SK-N-SH (cell line): ENCODE data around the gene TUT4. TPM values are rescaled to one million over a fixed set of nuclear protein-coding genes. Genes with fewer than 3 reads are reported as not detected.
A peak's percentile ranks its signal among the peaks of the same experiment; 100 is the strongest.

ENCODE experiments used
- CTCF ChIA-PET: fragments of 300-600, 350-600 bp; formaldehyde crosslinking; extraction: SDS; loops from one replicate; lab custom pipeline; 2021; lab: Yijun Ruan, JAX
- POLR2A ChIA-PET: fragments of 350-600 bp; sonication (Branson Sonifier 250); formaldehyde crosslinking; extraction: SDS; loops from one replicate; lab custom pipeline; 2020; ENCODE audit warnings: antibody characterized with exemption, inconsistent platforms; lab: Yijun Ruan, JAX
- DNase-seq: peaks from one replicate; pipeline ENCODE4 v3.0.0; 2012
- H2AFZ ChIP-seq: fragments of 200-600 bp; sonication (generic); 2 replicates; pipeline ENCODE4 v1.8.1; 2016; ENCODE audit warnings: antibody characterized with exemption, mild to moderate bottlenecking, low read depth
- H3F3A ChIP-seq: fragments of 200-600 bp; sonication (generic); replicated peaks from 2 replicates; pipeline ENCODE3; 2016; ENCODE audit warnings: antibody characterized with exemption, mild to moderate bottlenecking; ENCODE audit not compliant: insufficient read depth
- H3K27ac ChIP-seq, 2 experiments: fragments of 200-500 bp in 1 of 2; fragments of 200-600 bp in 1 of 2; sonication (Bioruptor generic) in 1 of 2; sonication (generic), shearing (Covaris generic) in 1 of 2; 2 replicates each; pipeline versions ENCODE4 v1.5.1 to v1.6.1; 2014 to 2016; ENCODE audit warnings: low read depth in 2 of 2, inconsistent platforms in 1 of 2, low read length in 1 of 2, mild to moderate bottlenecking in 1 of 2, mixed read lengths in 1 of 2
- H3K27me3 ChIP-seq: fragments of 200-600 bp; sonication (generic), shearing (Covaris generic); 2 replicates; pipeline ENCODE4 v1.6.1; 2016; ENCODE audit warnings: mixed run types; ENCODE audit not compliant: insufficient read depth
- H3K36me3 ChIP-seq, 2 experiments: fragments of 200-500 bp in 1 of 2; fragments of 200-600 bp in 1 of 2; sonication (Bioruptor generic) in 1 of 2; sonication (generic) in 1 of 2; replicated peaks in 1 of 2; 2 replicates each; pipeline versions ENCODE3 to v1.5.1; 2014 to 2016; ENCODE audit warnings: low read length in 1 of 2, mild to moderate bottlenecking in 1 of 2; ENCODE audit not compliant: insufficient read depth in 2 of 2, control insufficient read depth in 1 of 2
- H3K4me1 ChIP-seq, 2 experiments: fragments of 200-500 bp in 1 of 2; fragments of 200-600 bp in 1 of 2; sonication (Bioruptor generic) in 1 of 2; sonication (generic), shearing (Covaris generic) in 1 of 2; 2 replicates each; pipeline versions ENCODE4 v1.5.1 to v1.6.1; 2014 to 2016; ENCODE audit warnings: low read depth in 1 of 2, low read length in 1 of 2, mixed run types in 1 of 2; ENCODE audit not compliant: insufficient read depth in 2 of 2, control insufficient read depth in 1 of 2
- H3K4me2 ChIP-seq: fragments of 200-600 bp; sonication (generic), shearing (Covaris generic); 2 replicates; pipeline ENCODE4 v1.6.1; 2017; ENCODE audit warnings: mixed run types
- H3K4me3 ChIP-seq, 2 experiments: fragments of 200-500 bp in 1 of 2; fragments of 200-600 bp in 1 of 2; sonication (Bioruptor generic) in 1 of 2; sonication (generic), shearing (Covaris generic) in 1 of 2; 2 replicates each; pipeline versions ENCODE4 v1.5.1 to v1.8.1; 2014 to 2016; ENCODE audit warnings: low read depth in 2 of 2, inconsistent platforms in 1 of 2, low read length in 1 of 2, mild to moderate bottlenecking in 1 of 2, mixed read lengths in 1 of 2, moderate library complexity in 1 of 2
- H3K79me2 ChIP-seq: fragments of 200-600 bp; sonication (generic); 2 replicates; pipeline ENCODE4 v1.8.1; 2017; ENCODE audit warnings: mild to moderate bottlenecking; ENCODE audit not compliant: insufficient read depth
- H3K9ac ChIP-seq: fragments of 200-600 bp; sonication (generic); 2 replicates; pipeline ENCODE4 v1.6.1; 2017; ENCODE audit warnings: mixed run types
- H3K9me2 ChIP-seq: fragments of 200-600 bp; sonication (generic); 2 replicates; pipeline ENCODE4 v1.6.1; 2017; ENCODE audit warnings: mixed run types
- H3K9me3 ChIP-seq: fragments of 200-600 bp; sonication (generic); 2 replicates; pipeline ENCODE4 v1.6.1; 2017; ENCODE audit warnings: mixed run types, mild to moderate bottlenecking, moderate library complexity
- H4K20me1 ChIP-seq: fragments of 200-600 bp; sonication (generic); 2 replicates; pipeline ENCODE4 v1.6.1; 2017; ENCODE audit warnings: mild to moderate bottlenecking, mixed run types; ENCODE audit not compliant: insufficient read depth
- EP300 ChIP-seq, 2 experiments: IDR thresholded peaks; 2 replicates each; pipeline versions ENCODE4 v1.4.0 to v1.6.1; 2012; ENCODE audit warnings: borderline replicate concordance in 1 of 2, low read depth in 1 of 2, low read length in 1 of 2
- FOSL2 ChIP-seq: IDR thresholded peaks from 2 replicates; pipeline ENCODE4 v1.4.0; 2012; ENCODE audit warnings: low read depth, mild to moderate bottlenecking, moderate library complexity, borderline replicate concordance
- FOXJ3 ChIP-seq: sonication (generic); formaldehyde crosslinking; IDR thresholded peaks from 2 replicates; pipeline ENCODE4 v1.5.1; 2020; ENCODE audit warnings: mild to moderate bottlenecking, missing genetic modification reagents
- FOXM1 ChIP-seq: IDR thresholded peaks from 2 replicates; pipeline ENCODE4 v1.4.0; 2012; ENCODE audit warnings: low read depth, mild to moderate bottlenecking
- GABPA ChIP-seq: IDR thresholded peaks from 2 replicates; pipeline ENCODE4 v1.4.0; 2012; ENCODE audit warnings: low read depth, mild to moderate bottlenecking
- GATA2 ChIP-seq: sonication (generic); formaldehyde crosslinking; IDR thresholded peaks from 2 replicates; pipeline ENCODE4 v1.5.0; 2020; ENCODE audit warnings: mild to moderate bottlenecking, missing genetic modification reagents
- JUND ChIP-seq: IDR thresholded peaks from 2 replicates; pipeline ENCODE4 v1.4.0; 2012
- MEF2A ChIP-seq: IDR thresholded peaks from 2 replicates; pipeline ENCODE4 v1.4.0; 2012; ENCODE audit warnings: low read depth, borderline replicate concordance
- NRF1 ChIP-seq: IDR thresholded peaks from 2 replicates; pipeline ENCODE4 v1.6.1; 2012; ENCODE audit warnings: low read depth, mild to moderate bottlenecking, low read length
- PBX3 ChIP-seq: IDR thresholded peaks from 2 replicates; pipeline ENCODE4; 2012
- RAD21 ChIP-seq: IDR thresholded peaks from 2 replicates; pipeline ENCODE4 v1.6.1; 2012; ENCODE audit warnings: mild to moderate bottlenecking, low read length
- RFX5 ChIP-seq: IDR thresholded peaks from 2 replicates; pipeline ENCODE4 v1.6.1; 2012; ENCODE audit warnings: mild to moderate bottlenecking, improper control_type of control experiment, low read length
- RXRA ChIP-seq: IDR thresholded peaks from 2 replicates; pipeline ENCODE4 v1.4.0; 2012; ENCODE audit warnings: low read depth, mild to moderate bottlenecking, borderline replicate concordance
- SIN3A ChIP-seq: IDR thresholded peaks from 2 replicates; pipeline ENCODE4 v1.6.1; 2012; ENCODE audit warnings: low read depth, mild to moderate bottlenecking, low read length, moderate library complexity, borderline replicate concordance
- TCF12 ChIP-seq: IDR thresholded peaks from 2 replicates; pipeline ENCODE4 v1.4.0; 2012
- TEAD4 ChIP-seq: IDR thresholded peaks from 2 replicates; pipeline ENCODE4 v1.4.0; 2012; ENCODE audit warnings: mild to moderate bottlenecking, borderline replicate concordance; ENCODE audit not compliant: insufficient read depth
- USF2 ChIP-seq: fragments of 150-350 bp; IDR thresholded peaks from 2 replicates; pipeline ENCODE4 v1.6.1; 2017; ENCODE audit warnings: antibody characterized with exemption, low read length, low read depth, borderline replicate concordance
- YY1 ChIP-seq: IDR thresholded peaks from 2 replicates; pipeline ENCODE4 v1.4.0; 2012; ENCODE audit warnings: low read depth, mild to moderate bottlenecking
- WGBS: methylation state at CpG from one replicate; pipeline ENCODE4 v1.1.6; 2017; ENCODE audit warnings: low lambda C conversion rate; 5-methylcytosine and 5-hydroxymethylcytosine counted together
- polyA plus RNA-seq, 3 experiments: library from polyadenylated mRNA; depleted of rRNA; stranded (reverse); fragments of >200 nt; gene quantifications; 2 replicates each; pipeline ENCODE4 v1.2.3, GENCODE V29; 2012

TUT4 gene
- polyA plus RNA-seq, 1 of the 3 experiments (the other 2 are of a cell fraction) = 28.3 TPM

DNA sequence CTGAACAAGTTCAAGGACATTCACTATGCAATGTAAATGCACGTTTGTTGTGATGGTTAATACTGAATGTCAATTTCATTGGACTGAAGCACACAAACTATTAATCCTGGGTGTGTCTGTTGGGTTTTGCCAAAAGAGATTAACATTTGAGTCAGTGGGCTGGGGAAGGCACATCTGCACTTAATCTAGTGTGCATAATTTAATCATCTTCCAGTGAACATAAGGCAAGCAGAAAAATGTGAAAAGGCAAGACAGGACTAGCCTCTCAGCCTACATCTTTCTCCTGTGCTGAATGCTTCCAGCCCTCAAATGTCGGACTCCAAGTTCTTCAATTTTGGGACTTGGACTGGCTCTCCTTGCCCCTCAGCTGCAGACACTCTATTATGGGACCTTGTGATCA, 108.4 kb downstream of the TUT4 start:
- CTCF ChIA-PET = no interaction called here
- H3K4me1 ChIP-seq = peaks cover 0 to 3% of the 10 kb centered on the region in 2 experiments; a peak in 1 of 4 replicates
- H3K9me2 ChIP-seq = no peaks in the 10 kb centered on the region
- DNase-seq = peak; percentile 33
- H3K4me2 ChIP-seq = no peak overlapping the region
- POLR2A ChIA-PET = no interaction called here
- H3K36me3 ChIP-seq = peaks cover 35 to 50% of the 10 kb centered on the region in 2 experiments
- H3K27ac ChIP-seq = peak overlapping the region in 1 of 2 experiments; percentile 44; a peak in 2 of 4 replicates
- no peak overlapping the region for H2AFZ ChIP-seq
- WGBS = 90% methylated on average over 2 of the region's 2 CpGs
- no peak overlapping the region for H3K4me3 ChIP-seq
- H3K27me3 ChIP-seq = no peaks in the 10 kb centered on the region
- H3K9me3 ChIP-seq = no peaks in the 10 kb centered on the region
- H3F3A ChIP-seq = no peaks in the 10 kb centered on the region
- no peak for TF ChIP-seq SIN3A
- no peak for TF ChIP-seq RAD21
- no peak for TF ChIP-seq TEAD4
- no peaks in the 10 kb centered on the region for H3K79me2 ChIP-seq
- no peak overlapping the region for H3K9ac ChIP-seq
- H4K20me1 ChIP-seq = no peaks in the 10 kb centered on the region

DNA sequence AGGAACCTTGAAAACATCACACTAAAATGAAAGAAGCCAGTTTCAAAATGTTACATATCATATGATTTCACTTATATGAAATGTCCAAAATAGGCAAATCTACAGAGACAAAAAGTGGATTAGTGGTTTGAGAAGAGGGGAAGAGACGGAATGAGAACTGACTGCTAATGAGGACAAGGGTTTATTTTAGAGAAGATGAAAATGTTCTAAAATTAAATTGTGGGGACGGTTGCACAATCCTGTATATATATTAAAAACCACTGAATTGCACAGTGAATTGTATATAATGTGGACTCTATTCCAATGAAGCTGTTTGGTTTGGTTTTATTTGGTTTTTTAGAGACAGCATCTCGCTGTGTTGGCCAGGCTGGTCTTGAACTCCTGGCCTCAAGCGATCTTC, 112.9 kb downstream of the TUT4 start:
- Histone ChIP-seq H3K4me1 (peaks cover 0 to 3% of the 10 kb centered on the region in 2 experiments; a peak in 1 of 4 replicates), H2AFZ (no peak overlapping the region), H3K4me3 (no peak overlapping the region; a peak in 1 of 4 replicates), H3K36me3 (peaks cover 35 to 50% of the 10 kb centered on the region in 2 experiments), H3K27me3 (no peaks in the 10 kb centered on the region), H3F3A (no peaks in the 10 kb centered on the region), H3K9me3 (no peaks in the 10 kb centered on the region), H3K4me2 (no peak overlapping the region), H4K20me1 (no peaks in the 10 kb centered on the region), H3K79me2 (no peaks in the 10 kb centered on the region), H3K9ac (no peak overlapping the region), H3K9me2 (no peaks in the 10 kb centered on the region), H3K27ac (no peak overlapping the region)
- DNase-seq = no peak
- ChIA-PET POLR2A (no interaction called here), CTCF (no interaction called here)
- WGBS = 92% methylated on average over 4 of the region's 4 CpGs
- TF ChIP-seq PBX3 (no peak), YY1 (no peak), EP300 (IDR thresholded peaks at IDR 0.05; ENCODE audit: borderline replicate concordance in 1 of 2, low read depth in 1 of 2, low read length in 1 of 2) (no peak), FOSL2 (no peak), NRF1 (no peak), FOXM1 (no peak)

- no peaks in the 10 kb centered on the region for H3K9me2 ChIP-seq
- CTCF ChIA-PET = no interaction called here
- H3K9ac ChIP-seq = no peak overlapping the region
- DNase-seq = no peak
- no peaks in the 10 kb centered on the region for H3K79me2 ChIP-seq
- no peaks in the 10 kb centered on the region for H3K27me3 ChIP-seq
- 96% methylated on average over 7 of the region's 7 CpGs for WGBS
- H2AFZ ChIP-seq = no peak overlapping the region
- POLR2A ChIA-PET = no interaction called here
- H4K20me1 ChIP-seq = no peaks in the 10 kb centered on the region
- no peak overlapping the region for H3K4me3 ChIP-seq
- H3F3A ChIP-seq = no peaks in the 10 kb centered on the region
- TF ChIP-seq FOXJ3 (no peak), SIN3A (no peak), TCF12 (no peak), GABPA (no peak), NRF1 (no peak), YY1 (no peak), GATA2 (CRISPR knock-in tag) (no peak), MEF2A (no peak), RFX5 (no peak), USF2 (no peak), RXRA (no peak), JUND (no peak), PBX3 (no peak)
- H3K9me3 ChIP-seq = no peaks in the 10 kb centered on the region
- H3K4me2 ChIP-seq = no peak overlapping the region
- no peak overlapping the region for H3K27ac ChIP-seq
- H3K4me1 ChIP-seq = no peaks in the 10 kb centered on the region
- H3K36me3 ChIP-seq = peaks cover 39 to 55% of the 10 kb centered on the region in 2 experiments
These were observed 116.1 kb downstream of the TUT4 start for GRCh38 chr1:52436817-52437216.
